K562 (cell line): ENCODE data around the gene ERAP2. TPM values are rescaled to one million over a fixed set of nuclear protein-coding genes. Genes with fewer than 3 reads are reported as not detected.

Experiments used
- CBFA2T2 ChIP-seq: fragments of 450-650 bp; conservative IDR thresholded peaks from 2 replicates; pipeline ENCODE4 v1.6.1; 2017; ENCODE audit warnings: mild to moderate bottlenecking
- HEY1 ChIP-seq: fragments of 250-450 bp; sonication (Bioruptor Pico); IDR thresholded peaks from 2 replicates; pipeline ENCODE4 v1.5.0; 2020; ENCODE audit warnings: mild to moderate bottlenecking, moderate library complexity, borderline replicate concordance
- HMG20B ChIP-seq: fragments of 250-450 bp; sonication (Bioruptor Pico); IDR thresholded peaks from 2 replicates; pipeline ENCODE4 v1.5.0; 2021; ENCODE audit warnings: mild to moderate bottlenecking
- JUND ChIP-seq, 2 experiments: IDR thresholded peaks; 2 replicates in 1 of 2; 3 replicates in 1 of 2; pipeline ENCODE4 v1.6.1; 2011; ENCODE audit warnings: borderline replicate concordance in 2 of 2, low read depth in 2 of 2, low read length in 2 of 2, improper control_type of control experiment in 1 of 2, missing biosample characterization in 1 of 2, missing genetic modification characterization in 1 of 2, missing genetic modification reagents in 1 of 2
- RHOXF2B ChIP-seq: fragments of 250-450 bp; sonication (Bioruptor Pico); conservative IDR thresholded peaks from 2 replicates; pipeline ENCODE4 v1.5.1; 2021
- ZNF277 ChIP-seq: fragments of 250-450 bp; sonication (Bioruptor Pico); IDR thresholded peaks from 2 replicates; pipeline ENCODE4 v1.8.0; 2022; ENCODE audit warnings: inconsistent platforms, mild to moderate bottlenecking, moderate library complexity, borderline replicate concordance
- polyA plus RNA-seq, 8 experiments: library from polyadenylated mRNA; depleted of rRNA in 4 of 8; stranded (reverse) in 5 of 8; unstranded in 3 of 8; fragments of >200 nt; fragmentation: Nextera tagmentation in 2 of 8; fragmentation: Illumina TruSeq in 1 of 8; extraction: Ambion mirVana in 2 of 8; extraction: Trizol in 1 of 8; gene quantifications; 2 replicates each; pipeline versions ENCODE4 v1.2.1 to v1.2.3, GENCODE V29; 2011 to 2014; ENCODE audit warnings: inconsistent platforms in 1 of 8, missing spikeins in 1 of 8
- total RNA-seq, 7 experiments: library from RNA; depleted of rRNA in 6 of 7; stranded (reverse); fragments of >200 nt in 6 of 7; fragmentation: Illumina TruSeq in 2 of 7; extraction: Trizol in 2 of 7; gene quantifications; 2 replicates each; pipeline versions ENCODE4 v1.2.1 to v1.2.3, GENCODE V29; 2011 to 2021; ENCODE audit warnings: low replicate concordance in 1 of 7
- TF ChIP-seq, protein P1 (sequence below), 2 experiments: fragments of 450-650 bp; formaldehyde crosslinking in 1 of 2; IDR thresholded peaks; 2 replicates each; pipeline versions ENCODE4 v1.4.0 to v1.6.1; 2014 to 2020; ENCODE audit warnings: mild to moderate bottlenecking in 2 of 2, borderline replicate concordance in 1 of 2, low read depth in 1 of 2

ERAP2 gene
- total and polyA plus RNA-seq, 9 of the 15 experiments (the other 6 are each of a cell fraction or from before 2014, with no cell fraction given): 0.93 to 4.0 (median 2.1) TPM

- no peak for TF ChIP-seq HEY1
- no peak for TF ChIP-seq HMG20B (CRISPR knock-in tag)
- peak; percentile 67; the same call in 1 of the 2 replicates for TF ChIP-seq JUND (IDR thresholded peaks at IDR 0.05; ENCODE audit: borderline replicate concordance, low read depth, low read length)
- TF ChIP-seq JUND (tag; IDR thresholded peaks at IDR 0.05; ENCODE audit: borderline replicate concordance, low read depth, low read length): peak; percentile 48; the same call in 1 of the 3 replicates
- TF ChIP-seq, protein P1, sequence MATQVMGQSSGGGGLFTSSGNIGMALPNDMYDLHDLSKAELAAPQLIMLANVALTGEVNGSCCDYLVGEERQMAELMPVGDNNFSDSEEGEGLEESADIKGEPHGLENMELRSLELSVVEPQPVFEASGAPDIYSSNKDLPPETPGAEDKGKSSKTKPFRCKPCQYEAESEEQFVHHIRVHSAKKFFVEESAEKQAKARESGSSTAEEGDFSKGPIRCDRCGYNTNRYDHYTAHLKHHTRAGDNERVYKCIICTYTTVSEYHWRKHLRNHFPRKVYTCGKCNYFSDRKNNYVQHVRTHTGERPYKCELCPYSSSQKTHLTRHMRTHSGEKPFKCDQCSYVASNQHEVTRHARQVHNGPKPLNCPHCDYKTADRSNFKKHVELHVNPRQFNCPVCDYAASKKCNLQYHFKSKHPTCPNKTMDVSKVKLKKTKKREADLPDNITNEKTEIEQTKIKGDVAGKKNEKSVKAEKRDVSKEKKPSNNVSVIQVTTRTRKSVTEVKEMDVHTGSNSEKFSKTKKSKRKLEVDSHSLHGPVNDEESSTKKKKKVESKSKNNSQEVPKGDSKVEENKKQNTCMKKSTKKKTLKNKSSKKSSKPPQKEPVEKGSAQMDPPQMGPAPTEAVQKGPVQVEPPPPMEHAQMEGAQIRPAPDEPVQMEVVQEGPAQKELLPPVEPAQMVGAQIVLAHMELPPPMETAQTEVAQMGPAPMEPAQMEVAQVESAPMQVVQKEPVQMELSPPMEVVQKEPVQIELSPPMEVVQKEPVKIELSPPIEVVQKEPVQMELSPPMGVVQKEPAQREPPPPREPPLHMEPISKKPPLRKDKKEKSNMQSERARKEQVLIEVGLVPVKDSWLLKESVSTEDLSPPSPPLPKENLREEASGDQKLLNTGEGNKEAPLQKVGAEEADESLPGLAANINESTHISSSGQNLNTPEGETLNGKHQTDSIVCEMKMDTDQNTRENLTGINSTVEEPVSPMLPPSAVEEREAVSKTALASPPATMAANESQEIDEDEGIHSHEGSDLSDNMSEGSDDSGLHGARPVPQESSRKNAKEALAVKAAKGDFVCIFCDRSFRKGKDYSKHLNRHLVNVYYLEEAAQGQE (IDR thresholded peaks at IDR 0.05; ENCODE audit: borderline replicate concordance): no peak
- TF ChIP-seq, protein P1 (CRISPR knock-in tag; IDR thresholded peaks at IDR 0.05; ENCODE audit: low read depth): no peak
- no peak for TF ChIP-seq RHOXF2B (CRISPR knock-in tag)
- no peak for TF ChIP-seq CBFA2T2
- TF ChIP-seq ZNF277 (CRISPR knock-in tag): no peak
Measured at GRCh38 chr5:96855031-96855872, 21.0 kb upstream of the ERAP2 start (continued).
